ENCODE results near the gene CPN2. TPM values are rescaled to one million over a fixed set of nuclear protein-coding genes. Genes with fewer than 3 reads are reported as not detected.

CPN2 gene
- total and polyA plus RNA-seq, 2 of the 13 experiments (the other 11 are each of a cell fraction or from before 2014, with no cell fraction given): 26.7 to 27.7 TPM

- TF ChIP-seq ZNF687 (CRISPR knock-in tag; IDR thresholded peaks at IDR 0.05) (peak; percentile 90), FOXA3 (CRISPR knock-in tag; IDR thresholded peaks at IDR 0.05) (no peak), MIER3 (CRISPR knock-in tag; IDR thresholded peaks at IDR 0.05; ENCODE audit: borderline replicate concordance) (no peak), SOX13 (IDR thresholded peaks at IDR 0.05) (no peak), SOX13 (CRISPR knock-in tag; conservative IDR thresholded peaks at IDR 0.05 in 1 of 2, IDR thresholded peaks at IDR 0.05 in 1 of 2) (peak in 1 of 2 experiments; percentile 8; a peak in 1 of 4 replicates), KMT2A (CRISPR knock-in tag; IDR thresholded peaks at IDR 0.05) (peak; percentile 78; the same call in 1 of the 2 replicates), ZNF350 (CRISPR knock-in tag; IDR thresholded peaks at IDR 0.05; ENCODE audit: borderline replicate concordance, low read depth) (no peak), KLF6 (CRISPR knock-in tag; IDR thresholded peaks at IDR 0.05) (peak; percentile 49; the same call in 1 of the 2 replicates), PRMT3 (CRISPR knock-in tag; IDR thresholded peaks at IDR 0.05; ENCODE audit: borderline replicate concordance, low read depth) (no peak), ZNF773 (CRISPR knock-in tag; IDR thresholded peaks at IDR 0.05; ENCODE audit: borderline replicate concordance) (no peak; the same call in 1 of the 2 replicates)
- TF ChIP-seq, protein P1, sequence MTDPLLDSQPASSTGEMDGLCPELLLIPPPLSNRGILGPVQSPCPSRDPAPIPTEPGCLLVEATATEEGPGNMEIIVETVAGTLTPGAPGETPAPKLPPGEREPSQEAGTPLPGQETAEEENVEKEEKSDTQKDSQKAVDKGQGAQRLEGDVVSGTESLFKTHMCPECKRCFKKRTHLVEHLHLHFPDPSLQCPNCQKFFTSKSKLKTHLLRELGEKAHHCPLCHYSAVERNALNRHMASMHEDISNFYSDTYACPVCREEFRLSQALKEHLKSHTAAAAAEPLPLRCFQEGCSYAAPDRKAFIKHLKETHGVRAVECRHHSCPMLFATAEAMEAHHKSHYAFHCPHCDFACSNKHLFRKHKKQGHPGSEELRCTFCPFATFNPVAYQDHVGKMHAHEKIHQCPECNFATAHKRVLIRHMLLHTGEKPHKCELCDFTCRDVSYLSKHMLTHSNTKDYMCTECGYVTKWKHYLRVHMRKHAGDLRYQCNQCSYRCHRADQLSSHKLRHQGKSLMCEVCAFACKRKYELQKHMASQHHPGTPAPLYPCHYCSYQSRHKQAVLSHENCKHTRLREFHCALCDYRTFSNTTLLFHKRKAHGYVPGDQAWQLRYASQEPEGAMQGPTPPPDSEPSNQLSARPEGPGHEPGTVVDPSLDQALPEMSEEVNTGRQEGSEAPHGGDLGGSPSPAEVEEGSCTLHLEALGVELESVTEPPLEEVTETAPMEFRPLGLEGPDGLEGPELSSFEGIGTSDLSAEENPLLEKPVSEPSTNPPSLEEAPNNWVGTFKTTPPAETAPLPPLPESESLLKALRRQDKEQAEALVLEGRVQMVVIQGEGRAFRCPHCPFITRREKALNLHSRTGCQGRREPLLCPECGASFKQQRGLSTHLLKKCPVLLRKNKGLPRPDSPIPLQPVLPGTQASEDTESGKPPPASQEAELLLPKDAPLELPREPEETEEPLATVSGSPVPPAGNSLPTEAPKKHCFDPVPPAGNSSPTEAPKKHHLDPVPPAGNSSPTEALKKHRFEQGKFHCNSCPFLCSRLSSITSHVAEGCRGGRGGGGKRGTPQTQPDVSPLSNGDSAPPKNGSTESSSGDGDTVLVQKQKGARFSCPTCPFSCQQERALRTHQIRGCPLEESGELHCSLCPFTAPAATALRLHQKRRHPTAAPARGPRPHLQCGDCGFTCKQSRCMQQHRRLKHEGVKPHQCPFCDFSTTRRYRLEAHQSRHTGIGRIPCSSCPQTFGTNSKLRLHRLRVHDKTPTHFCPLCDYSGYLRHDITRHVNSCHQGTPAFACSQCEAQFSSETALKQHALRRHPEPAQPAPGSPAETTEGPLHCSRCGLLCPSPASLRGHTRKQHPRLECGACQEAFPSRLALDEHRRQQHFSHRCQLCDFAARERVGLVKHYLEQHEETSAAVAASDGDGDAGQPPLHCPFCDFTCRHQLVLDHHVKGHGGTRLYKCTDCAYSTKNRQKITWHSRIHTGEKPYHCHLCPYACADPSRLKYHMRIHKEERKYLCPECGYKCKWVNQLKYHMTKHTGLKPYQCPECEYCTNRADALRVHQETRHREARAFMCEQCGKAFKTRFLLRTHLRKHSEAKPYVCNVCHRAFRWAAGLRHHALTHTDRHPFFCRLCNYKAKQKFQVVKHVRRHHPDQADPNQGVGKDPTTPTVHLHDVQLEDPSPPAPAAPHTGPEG (CRISPR knock-in tag; IDR thresholded peaks at IDR 0.05): peak; percentile 72; the same call in 1 of the 2 replicates
- TF ChIP-seq, protein P2, sequence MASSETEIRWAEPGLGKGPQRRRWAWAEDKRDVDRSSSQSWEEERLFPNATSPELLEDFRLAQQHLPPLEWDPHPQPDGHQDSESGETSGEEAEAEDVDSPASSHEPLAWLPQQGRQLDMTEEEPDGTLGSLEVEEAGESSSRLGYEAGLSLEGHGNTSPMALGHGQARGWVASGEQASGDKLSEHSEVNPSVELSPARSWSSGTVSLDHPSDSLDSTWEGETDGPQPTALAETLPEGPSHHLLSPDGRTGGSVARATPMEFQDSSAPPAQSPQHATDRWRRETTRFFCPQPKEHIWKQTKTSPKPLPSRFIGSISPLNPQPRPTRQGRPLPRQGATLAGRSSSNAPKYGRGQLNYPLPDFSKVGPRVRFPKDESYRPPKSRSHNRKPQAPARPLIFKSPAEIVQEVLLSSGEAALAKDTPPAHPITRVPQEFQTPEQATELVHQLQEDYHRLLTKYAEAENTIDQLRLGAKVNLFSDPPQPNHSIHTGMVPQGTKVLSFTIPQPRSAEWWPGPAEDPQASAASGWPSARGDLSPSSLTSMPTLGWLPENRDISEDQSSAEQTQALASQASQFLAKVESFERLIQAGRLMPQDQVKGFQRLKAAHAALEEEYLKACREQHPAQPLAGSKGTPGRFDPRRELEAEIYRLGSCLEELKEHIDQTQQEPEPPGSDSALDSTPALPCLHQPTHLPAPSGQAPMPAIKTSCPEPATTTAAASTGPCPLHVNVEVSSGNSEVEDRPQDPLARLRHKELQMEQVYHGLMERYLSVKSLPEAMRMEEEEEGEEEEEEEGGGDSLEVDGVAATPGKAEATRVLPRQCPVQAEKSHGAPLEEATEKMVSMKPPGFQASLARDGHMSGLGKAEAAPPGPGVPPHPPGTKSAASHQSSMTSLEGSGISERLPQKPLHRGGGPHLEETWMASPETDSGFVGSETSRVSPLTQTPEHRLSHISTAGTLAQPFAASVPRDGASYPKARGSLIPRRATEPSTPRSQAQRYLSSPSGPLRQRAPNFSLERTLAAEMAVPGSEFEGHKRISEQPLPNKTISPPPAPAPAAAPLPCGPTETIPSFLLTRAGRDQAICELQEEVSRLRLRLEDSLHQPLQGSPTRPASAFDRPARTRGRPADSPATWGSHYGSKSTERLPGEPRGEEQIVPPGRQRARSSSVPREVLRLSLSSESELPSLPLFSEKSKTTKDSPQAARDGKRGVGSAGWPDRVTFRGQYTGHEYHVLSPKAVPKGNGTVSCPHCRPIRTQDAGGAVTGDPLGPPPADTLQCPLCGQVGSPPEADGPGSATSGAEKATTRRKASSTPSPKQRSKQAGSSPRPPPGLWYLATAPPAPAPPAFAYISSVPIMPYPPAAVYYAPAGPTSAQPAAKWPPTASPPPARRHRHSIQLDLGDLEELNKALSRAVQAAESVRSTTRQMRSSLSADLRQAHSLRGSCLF (CRISPR knock-in tag; IDR thresholded peaks at IDR 0.05; ENCODE audit: borderline replicate concordance): no peak
Observed at GRCh38 chr3:194315088-194315964, 35.8 kb downstream of the CPN2 start (continued).
